Lower lobe of right lung (tissue), 2 donors: ENCODE results near the gene HMCN2. TPM values are rescaled to one million over a fixed set of nuclear protein-coding genes. Genes with fewer than 3 reads are reported as not detected.

Experiments used
- ATAC-seq, 2 donors: fragments of 200-7000 bp; cut with Tn5 transposase; one replicate each; pipeline ENCODE4 v1.9.1; 2020 to 2022; ENCODE audit warnings: mild to moderate bottlenecking in 2 of 2, moderate library complexity in 2 of 2
- DNase-seq: peaks from one replicate; pipeline ENCODE4 v3.0.0-alpha.2; 2020
- H3K27ac ChIP-seq: fragments of 200-600 bp; one replicate; pipeline ENCODE4 v1.8.0; 2022
- H3K27me3 ChIP-seq: fragments of 200-600 bp; one replicate; pipeline ENCODE4 v1.8.0; 2022; ENCODE audit warnings: low read depth
- H3K36me3 ChIP-seq: fragments of 200-600 bp; one replicate; pipeline ENCODE4 v1.8.0; 2022; ENCODE audit warnings: mild to moderate bottlenecking
- H3K4me1 ChIP-seq: fragments of 200-600 bp; one replicate; pipeline ENCODE4 v1.8.0; 2022
- H3K4me3 ChIP-seq: fragments of 200-600 bp; one replicate; pipeline ENCODE4 v1.8.0; 2022; ENCODE audit warnings: mild to moderate bottlenecking
- H3K9me3 ChIP-seq: fragments of 200-600 bp; one replicate; pipeline ENCODE4 v1.8.0; 2022
- CTCF ChIP-seq: fragments of 200-600 bp; IDR thresholded peaks from one replicate; pipeline ENCODE4 v1.8.0; 2022; ENCODE audit warnings: antibody characterized with exemption, mild to moderate bottlenecking
- intact Hi-C: fragments of 100-400 bp; cut with DNase I; formaldehyde crosslinking; loops from one replicate; pipeline ENCODE4 v1.11.0; 2022
- total RNA-seq: library from RNA; stranded (reverse); fragmentation: NEBNext Ultra II Directional; extraction: Animal tissue kit (Norgen Biotek cat#: 25700); gene quantifications from one replicate; pipeline ENCODE4 v1.2.1, GENCODE V29; 2021
- donor health status: DM: no; HTN: yes; CAD: no; lungs with severe emphysema.

Gene HMCN2
- total RNA-seq, 1 donor from 2014 or later, result 4.7 TPM

GRCh38 chr9:130387398-130387797 is 121.8 kb downstream of the HMCN2 start:
- DNase-seq (no peak), ATAC-seq (no peak)
- intact Hi-C loops, result no loop called here
- H3K27ac ChIP-seq, result no peak overlapping the region
- H3K36me3 ChIP-seq, result no peaks in the 10 kb centered on the region
- no peak overlapping the region for H3K4me3 ChIP-seq
- no peaks in the 10 kb centered on the region for H3K27me3 ChIP-seq
- H3K4me1 ChIP-seq, result no peaks in the 10 kb centered on the region
- no peaks in the 10 kb centered on the region for H3K9me3 ChIP-seq
- no peak for TF ChIP-seq CTCF

- DNase-seq, result no peak
- intact Hi-C loops, result no loop called here
- H3K4me3 ChIP-seq, result no peak overlapping the region
- no peaks in the 10 kb centered on the region for H3K27me3 ChIP-seq
- H3K9me3 ChIP-seq, result no peaks in the 10 kb centered on the region
- no peak for ATAC-seq
- no peaks in the 10 kb centered on the region for H3K4me1 ChIP-seq
- no peaks in the 10 kb centered on the region for H3K36me3 ChIP-seq
- H3K27ac ChIP-seq, result no peak overlapping the region
- TF ChIP-seq CTCF, result no peak
These were observed 122.3 kb downstream of the HMCN2 start for GRCh38 chr9:130387905-130388304.

- intact Hi-C loops, result no loop called here
- Histone ChIP-seq H3K4me1 (no peaks in the 10 kb centered on the region), H3K9me3 (no peaks in the 10 kb centered on the region), H3K27ac (no peak overlapping the region), H3K27me3 (no peaks in the 10 kb centered on the region), H3K36me3 (no peaks in the 10 kb centered on the region), H3K4me3 (no peak overlapping the region)
- ATAC-seq (no peak), DNase-seq (no peak)
- TF ChIP-seq CTCF, result no peak
These were observed 124.8 kb downstream of the HMCN2 start for GRCh38 chr9:130390390-130390789.

DNA sequence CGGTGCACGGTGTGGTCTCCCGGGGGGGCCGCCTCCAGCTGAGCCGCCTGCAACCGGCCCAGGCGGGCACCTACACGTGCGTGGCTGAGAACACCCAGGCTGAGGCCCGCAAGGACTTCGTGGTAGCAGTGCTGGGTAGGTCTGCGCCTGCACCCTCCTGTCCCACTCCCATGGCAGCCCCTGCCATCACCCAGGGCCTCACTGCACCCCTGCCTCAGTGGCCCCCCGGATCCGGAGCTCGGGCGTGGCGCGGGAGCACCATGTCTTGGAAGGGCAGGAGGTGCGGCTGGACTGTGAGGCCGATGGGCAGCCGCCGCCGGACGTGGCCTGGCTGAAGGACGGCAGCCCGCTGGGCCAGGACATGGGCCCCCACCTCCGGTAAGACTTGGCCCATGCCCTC is 125.4 kb downstream of the HMCN2 start:
- Histone ChIP-seq H3K27me3 (no peaks in the 10 kb centered on the region), H3K4me3 (no peak overlapping the region), H3K27ac (no peak overlapping the region), H3K36me3 (no peaks in the 10 kb centered on the region), H3K9me3 (no peaks in the 10 kb centered on the region), H3K4me1 (no peaks in the 10 kb centered on the region)
- intact Hi-C loops, result no loop called here
- no peak for DNase-seq
- ATAC-seq, result no peak
- TF ChIP-seq CTCF, result no peak

DNA sequence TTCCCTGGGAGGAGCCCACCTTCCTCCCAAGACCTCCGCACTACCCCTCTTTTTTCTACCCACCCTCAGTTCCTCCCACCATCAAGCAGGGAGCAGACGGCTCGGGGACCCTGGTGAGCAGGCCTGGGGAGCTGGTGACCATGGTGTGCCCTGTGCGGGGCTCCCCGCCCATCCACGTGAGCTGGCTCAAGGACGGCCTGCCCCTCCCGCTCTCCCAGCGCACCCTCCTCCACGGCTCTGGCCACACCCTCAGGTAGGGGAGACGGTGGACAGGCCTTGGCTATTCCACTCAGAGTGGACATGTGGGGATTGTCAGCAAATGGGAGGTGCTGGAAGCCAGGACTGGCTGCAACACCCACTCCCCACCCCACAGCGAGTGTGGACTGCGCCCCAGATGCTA is 126.3 kb downstream of the HMCN2 start:
- DNase-seq (no peak), ATAC-seq (no peak)
- no peaks in the 10 kb centered on the region for H3K4me1 ChIP-seq

More for the DNA sequence above, 126.3 kb downstream of the HMCN2 start:
- Histone ChIP-seq H3K36me3 (no peaks in the 10 kb centered on the region), H3K4me3 (no peak overlapping the region), H3K27ac (no peak overlapping the region), H3K27me3 (no peaks in the 10 kb centered on the region), H3K9me3 (no peaks in the 10 kb centered on the region)
- intact Hi-C loops, result no loop called here
- no peak for TF ChIP-seq CTCF
